Right ventricle myocardium superior (tissue), 1 donor: ENCODE data around the gene COL8A1. TPM values are rescaled to one million over a fixed set of nuclear protein-coding genes. Genes with fewer than 3 reads are reported as not detected.
"Not testable (repeated sequence)": the region's sequence is repeated elsewhere in the genome, so short reads cannot be mapped to it uniquely, and the experiment has no call there.

ENCODE experiments used
- ATAC-seq: fragments of 200-7000 bp; cut with Tn5 transposase; one replicate; pipeline ENCODE4 v1.9.1; 2020; ENCODE audit warnings: mild to moderate bottlenecking; ENCODE audit not compliant: poor library complexity
- DNase-seq: peaks from one replicate; pipeline ENCODE4 v3.0.0-alpha.2; 2020
- intact Hi-C: fragments of 100-400 bp; cut with DNase I; formaldehyde crosslinking; loops from one replicate; pipeline ENCODE4 v1.11.2; 2022
- total RNA-seq: library from RNA; stranded (reverse); fragmentation: NEBNext Ultra II Directional; extraction: Animal tissue kit (Norgen Biotek cat#: 25700); gene quantifications from one replicate; pipeline ENCODE4 v1.2.1, GENCODE V29; 2021
- donor health status: DM: no; HTN: yes; CAD: no; lungs with severe emphysema.

The COL8A1 gene
- total RNA-seq, 1 donor from 2014 or later, result 9.4 TPM

DNA sequence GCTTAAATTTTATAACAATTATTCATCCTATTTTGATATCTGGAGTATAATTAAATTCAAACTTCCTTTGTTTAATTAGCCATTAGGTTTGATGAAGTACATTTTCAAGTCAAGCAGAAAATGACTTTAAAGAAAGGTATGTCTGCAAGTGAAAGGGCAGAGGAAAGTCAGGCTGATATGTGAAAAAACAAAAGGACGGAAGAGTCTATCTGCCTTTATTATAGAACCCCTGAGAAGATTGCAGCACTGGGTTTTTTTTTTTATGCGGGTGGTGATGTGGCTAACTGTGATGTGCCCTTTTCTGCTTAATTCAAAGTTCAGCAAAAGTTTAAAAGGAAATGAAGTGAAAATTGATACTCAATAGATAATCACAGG lies 83.2 kb downstream of the COL8A1 start:
- DNase-seq, result no peak
- no peak for ATAC-seq
- intact Hi-C loops, result no loop called here

DNA sequence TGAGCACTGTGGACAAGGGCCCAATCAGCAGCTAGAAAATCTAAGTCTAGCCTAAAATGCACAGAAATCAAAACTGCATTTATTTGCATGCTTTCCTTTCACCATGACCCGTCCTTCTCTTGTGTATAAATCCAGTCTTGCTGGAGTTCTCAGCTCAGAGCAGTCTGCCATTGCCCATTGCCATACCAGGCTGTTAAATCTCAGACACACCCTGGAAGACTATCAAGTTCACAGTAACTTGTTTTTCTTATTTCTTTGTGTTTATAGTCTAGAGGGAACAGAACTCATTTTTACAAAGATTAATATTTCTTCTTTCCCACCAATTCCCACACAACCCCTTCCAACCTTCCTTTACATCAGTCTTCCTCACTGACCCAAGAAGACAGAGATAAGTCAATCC lies 85.9 kb downstream of the COL8A1 start:
- no peak for DNase-seq

DNA sequence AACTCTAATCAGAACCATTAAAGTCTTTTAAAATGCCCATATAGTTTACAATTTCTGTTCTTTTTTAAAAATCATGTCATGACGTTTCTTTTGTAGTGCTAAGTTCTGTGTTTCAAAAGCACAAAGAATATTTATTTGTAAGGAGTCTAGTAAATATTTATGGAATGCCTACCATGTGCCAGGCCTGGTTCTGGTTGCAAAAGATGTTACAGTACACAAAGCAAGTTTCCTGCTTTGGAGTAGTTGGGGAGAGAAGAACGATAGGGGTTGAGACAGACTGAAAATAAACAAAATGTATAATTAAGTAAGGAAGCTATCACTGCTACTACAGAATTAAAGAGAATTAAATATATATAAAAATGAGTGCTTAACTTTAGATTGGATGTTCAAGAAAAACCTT lies 92.5 kb downstream of the COL8A1 start:
- ATAC-seq, result no peak
- intact Hi-C loops, result no loop called here
- no peak for DNase-seq

More for the DNA sequence above, 85.9 kb downstream of the COL8A1 start:
- no peak for ATAC-seq
- intact Hi-C loops, result no loop called here

DNA sequence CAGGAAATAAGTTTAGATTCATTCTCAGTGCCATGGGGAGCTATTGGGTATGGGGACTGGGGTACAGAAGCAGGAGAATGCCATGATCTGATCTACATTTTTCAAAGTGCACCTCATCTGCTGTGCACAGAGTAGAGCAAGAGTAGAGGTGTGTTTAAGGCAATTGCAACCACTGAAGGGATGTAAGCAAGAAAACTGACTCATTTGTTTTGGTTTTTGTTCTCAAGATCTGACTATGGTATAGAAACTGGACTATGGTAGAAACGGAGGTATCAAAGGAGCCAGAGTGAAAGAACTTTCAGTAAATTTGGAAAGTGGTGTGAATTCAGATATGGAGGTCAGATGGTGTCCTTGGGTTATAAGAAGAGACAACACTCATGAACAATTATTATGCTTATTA lies 93.1 kb downstream of the COL8A1 start:
- no peak for ATAC-seq
- intact Hi-C loops, result no loop called here
- no peak for DNase-seq

- intact Hi-C loops, DNase-seq, ATAC-seq: not testable (repeated sequence)
Measured at GRCh38 chr3:99740371-99740770, 102.0 kb downstream of the COL8A1 start.

DNA sequence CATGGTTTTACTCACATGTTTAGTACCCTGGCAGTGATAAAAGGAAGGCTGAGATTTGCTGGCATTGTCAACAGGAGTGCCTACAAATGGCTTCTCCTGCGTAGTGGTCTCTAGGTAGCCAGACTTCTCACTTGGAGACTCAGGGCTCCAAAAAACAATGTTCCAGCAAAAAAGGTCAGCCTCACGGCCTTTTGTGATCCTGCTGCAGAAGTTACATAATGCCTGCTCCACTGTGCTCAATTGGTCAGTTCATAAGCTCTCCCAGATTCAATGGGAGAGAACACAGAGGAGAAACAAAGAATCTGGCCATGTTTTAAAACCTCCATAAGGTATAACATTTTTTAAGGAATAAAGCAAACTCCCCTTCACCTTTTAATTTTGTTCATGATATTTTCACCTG lies 103.2 kb downstream of the COL8A1 start:
- ATAC-seq, result no peak

GRCh38 chr3:99747915-99748314 lies 109.5 kb downstream of the COL8A1 start:
- ATAC-seq, result no peak
- no peak for DNase-seq
- intact Hi-C loops, result no loop called here

More for the DNA sequence above, 103.2 kb downstream of the COL8A1 start:
- intact Hi-C loops, result no loop called here
- DNase-seq, result no peak

- ATAC-seq (no peak), DNase-seq (no peak)
- intact Hi-C loops, result loop anchor here (5.0 to 10.0 kb wide), 2 partner anchors 249 to 727 kb away; no protein-coding TSS in a partner anchor
Measured at GRCh38 chr3:99751649-99752048, 113.3 kb downstream of the COL8A1 start.

DNA sequence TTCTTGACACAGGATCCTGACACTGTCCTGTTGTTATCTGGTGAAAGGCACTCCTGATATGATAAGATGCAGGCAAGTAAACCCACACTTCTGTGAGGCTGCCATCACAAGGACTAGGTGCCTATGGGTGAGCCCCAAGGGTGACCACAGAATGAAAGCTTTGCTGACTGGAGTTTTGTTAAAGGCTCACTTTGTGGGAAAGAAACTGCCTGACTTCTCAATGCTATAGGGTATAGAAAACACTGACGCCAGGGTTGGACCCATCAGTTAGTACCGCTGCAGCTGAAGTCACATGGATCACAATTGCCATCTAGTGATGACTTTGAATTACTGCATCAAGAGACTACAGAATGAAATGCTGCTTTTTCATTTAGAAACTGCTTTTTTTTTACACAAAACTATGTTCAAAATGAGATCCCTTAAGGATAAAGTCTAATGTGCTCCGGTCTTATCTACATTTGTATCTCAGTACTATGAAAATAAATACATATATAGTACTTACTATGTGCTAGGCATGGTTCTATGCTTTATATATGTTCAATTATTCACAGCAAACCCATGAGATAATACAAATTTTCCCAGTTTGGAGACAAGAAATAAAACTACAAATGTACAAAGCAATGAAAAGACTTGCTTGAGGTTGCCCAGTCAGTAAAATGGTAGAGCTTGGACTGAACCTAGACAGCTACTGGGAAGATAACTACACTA lies 115.0 kb downstream of the COL8A1 start:
- ATAC-seq, result peak; percentile 83
- DNase-seq, result no peak
- intact Hi-C loops, result loop anchor here (5.0 to 10.0 kb wide), 2 partner anchors 251 to 729 kb away; no protein-coding TSS in a partner anchor

GRCh38 chr3:99755831-99756230 lies 117.4 kb downstream of the COL8A1 start:
- ATAC-seq (no peak), DNase-seq (no peak)
- intact Hi-C loops, result loop anchor here (10.0 kb wide), 1 partner anchor 731 kb away; no protein-coding TSS in a partner anchor

GRCh38 chr3:99757966-99758365 lies 119.6 kb downstream of the COL8A1 start:
- intact Hi-C loops, result loop anchor here (10.0 kb wide), 1 partner anchor 733 kb away; no protein-coding TSS in a partner anchor
- DNase-seq (no peak), ATAC-seq (no peak)

- DNase-seq (no peak), ATAC-seq (peak; percentile 62)
- intact Hi-C loops, result loop anchor here (10.0 kb wide), 1 partner anchor 734 kb away; no protein-coding TSS in a partner anchor
Measured at GRCh38 chr3:99758502-99759177, 120.2 kb downstream of the COL8A1 start.

- ATAC-seq, result no peak
- no peak for DNase-seq
- intact Hi-C loops, result no loop called here
Measured at GRCh38 chr3:99760031-99760430, 121.6 kb downstream of the COL8A1 start.

GRCh38 chr3:99760629-99761028 lies 122.2 kb downstream of the COL8A1 start:
- no peak for DNase-seq
- peak; percentile 87 for ATAC-seq
- intact Hi-C loops, result no loop called here

DNA sequence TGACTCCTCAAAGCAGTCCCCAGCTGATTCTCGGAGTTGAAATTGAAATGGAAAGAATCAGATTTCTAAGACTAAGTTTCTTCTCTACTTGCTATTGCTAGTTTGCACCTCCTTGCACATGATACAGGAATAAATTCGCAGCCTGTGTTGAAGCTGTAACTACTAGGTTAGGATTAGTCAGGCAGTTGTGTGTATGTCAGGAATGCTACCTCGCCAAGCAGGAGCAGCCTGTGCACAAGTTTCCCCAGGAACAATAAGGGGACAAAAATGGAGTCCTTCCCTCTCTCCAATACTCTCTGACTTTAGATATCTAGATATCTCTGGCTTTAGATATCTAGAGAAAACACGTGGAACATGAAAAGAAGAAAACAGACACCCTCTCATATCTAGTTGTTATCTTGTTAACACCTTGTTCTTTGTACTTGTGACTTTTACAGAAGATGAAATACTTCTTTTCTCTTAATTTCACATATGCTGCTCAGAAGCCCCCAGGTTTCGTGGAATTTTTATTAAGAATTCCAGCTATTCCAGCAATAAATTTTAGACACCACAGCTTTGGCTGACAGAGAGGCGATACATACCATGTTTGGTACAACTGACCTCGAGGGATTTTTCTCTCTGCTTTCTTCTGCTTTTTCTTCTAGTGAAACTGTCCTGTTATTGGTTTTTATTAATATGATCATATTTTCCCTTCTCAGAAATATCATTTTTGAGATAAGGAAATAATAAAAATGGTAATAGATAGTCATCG lies 123.2 kb downstream of the COL8A1 start:
- intact Hi-C loops, result no loop called here
- DNase-seq, result no peak
- ATAC-seq, result no peak

GRCh38 chr3:99762901-99763300 lies 124.5 kb downstream of the COL8A1 start:
- intact Hi-C loops, result no loop called here
- ATAC-seq (no peak), DNase-seq (no peak)

DNA sequence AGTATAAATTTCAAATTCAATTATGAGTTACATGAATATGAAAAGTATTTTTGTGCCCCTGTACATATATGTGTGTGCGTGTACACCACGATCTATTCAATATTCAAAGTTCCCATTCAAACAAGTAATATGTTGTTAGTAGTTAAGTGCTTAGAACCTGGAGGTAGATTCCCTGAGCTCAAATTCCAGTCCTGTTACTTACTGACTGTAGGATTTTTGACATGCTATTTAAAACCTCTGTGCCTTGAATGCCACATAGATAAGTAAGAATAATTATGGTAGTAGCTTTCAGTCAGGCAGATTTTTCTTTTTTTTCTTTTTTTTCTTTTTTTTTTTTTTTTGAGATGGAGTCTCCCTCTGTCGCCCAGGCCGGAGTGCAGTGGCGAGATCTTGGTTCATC lies 126.0 kb downstream of the COL8A1 start:
- intact Hi-C loops, result no loop called here
- DNase-seq, result no peak
- no peak for ATAC-seq

- ATAC-seq (no peak), DNase-seq (no peak)
- intact Hi-C loops, result no loop called here
Measured at GRCh38 chr3:99765042-99765942, 126.9 kb downstream of the COL8A1 start.
